Lower leg skin (tissue), 3 donors: Measurements from ENCODE around the gene HTD2.

Experiments
- CTCF ChIP-seq, 3 donors: fragments of 450-650 bp; IDR thresholded peaks; one replicate each; pipeline ENCODE4 v1.5.1; 2016; ENCODE audit warnings: antibody characterized with exemption in 3 of 3, mild to moderate bottlenecking in 3 of 3, moderate library complexity in 2 of 3
- POLR2A ChIP-seq, 2 donors: fragments of 450-650 bp; IDR thresholded peaks; one replicate each; pipeline ENCODE4 v1.6.1; 2016 to 2017; ENCODE audit warnings: antibody characterized with exemption in 2 of 2, mild to moderate bottlenecking in 1 of 2, moderate library complexity in 1 of 2

- TF ChIP-seq CTCF (IDR thresholded peaks at IDR 0.05): no peak
- no peak for TF ChIP-seq POLR2A (IDR thresholded peaks at IDR 0.05)
Observed at GRCh38 chr3:58321791-58322190, 15.5 kb downstream of the HTD2 start.
